GM12873 (cell line): ENCODE data around the gene PRKAG1.

Experiments used
- CTCF ChIP-seq: IDR thresholded peaks from 2 replicates; pipeline ENCODE4 v1.5.1; 2012; ENCODE audit warnings: low read depth, mild to moderate bottlenecking, moderate library complexity, low read length, control low read depth; ENCODE audit not compliant: insufficient read depth; ENCODE audit errors: missing control alignments

The PRKAG1 gene

DNA sequence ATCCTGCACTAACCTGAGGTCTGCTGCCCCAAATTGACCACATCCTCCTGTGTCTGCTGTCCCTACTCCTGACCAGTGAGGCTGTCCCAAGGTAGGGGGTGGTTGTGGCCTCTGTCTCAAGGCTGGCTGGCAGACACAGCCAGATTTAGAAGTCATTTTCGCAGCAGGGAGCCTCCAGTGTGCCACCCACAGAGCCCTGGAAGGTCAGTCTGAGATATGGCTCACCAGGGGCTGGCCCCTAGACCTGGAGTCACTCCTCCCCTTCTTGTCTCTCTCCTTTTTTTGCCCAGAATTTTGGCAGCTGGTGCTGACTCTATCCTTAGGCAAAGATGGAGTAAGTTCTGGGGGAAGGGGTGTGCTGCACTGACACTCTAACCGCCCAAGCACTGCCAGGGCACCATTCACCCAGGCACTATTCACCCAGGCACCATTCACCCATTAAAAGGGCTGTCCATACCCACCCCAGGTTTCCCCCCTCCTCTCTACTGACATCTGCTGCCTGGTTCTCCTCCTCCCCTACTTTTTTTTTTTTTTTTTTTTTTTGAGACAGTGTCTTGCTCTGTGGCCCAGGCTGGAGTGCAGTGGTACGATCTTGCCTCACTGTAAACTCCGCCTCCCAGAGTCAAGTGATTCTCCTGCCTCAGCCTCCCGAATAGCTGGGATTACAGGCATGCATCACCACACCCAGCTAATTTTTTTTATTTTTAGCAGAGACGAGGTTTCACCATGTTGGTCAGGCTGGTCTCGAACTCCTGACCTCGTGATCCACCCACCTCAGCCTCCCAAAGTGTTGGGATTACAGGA is 27.1 kb downstream of the PRKAG1 start:
- no peak for TF ChIP-seq CTCF

- no peak for TF ChIP-seq CTCF
Observed at GRCh38 chr12:48990552-48990951, 28.0 kb downstream of the PRKAG1 start.

DNA sequence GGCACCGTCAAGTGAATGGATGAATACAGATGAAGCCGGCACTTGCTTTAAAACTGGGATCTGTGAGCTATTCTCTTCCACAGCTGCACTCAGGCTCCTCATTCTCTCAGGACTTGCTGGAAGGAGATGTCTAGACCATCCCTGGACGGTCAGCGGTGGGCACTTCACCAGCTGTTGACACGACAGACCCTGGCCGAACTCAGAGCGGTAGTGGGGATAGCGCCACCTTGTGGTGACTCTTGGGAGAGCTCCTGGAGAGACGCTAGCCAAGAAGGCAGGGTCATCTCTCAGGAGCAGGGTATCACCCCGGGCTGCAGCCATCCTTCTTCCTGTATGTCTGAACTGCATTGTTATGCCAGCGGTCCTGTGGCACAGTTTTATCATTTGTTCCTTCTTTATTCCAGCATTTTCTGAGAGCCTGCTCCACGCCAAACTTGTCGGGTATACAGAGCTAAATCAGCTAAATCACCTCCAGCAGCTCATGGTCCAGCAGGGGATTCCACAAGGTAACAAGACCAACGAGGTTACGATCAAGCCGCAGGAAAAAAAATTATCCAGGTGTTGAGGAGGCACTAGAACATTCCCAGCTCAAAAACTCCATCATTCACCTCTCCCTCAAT is 30.4 kb downstream of the PRKAG1 start:
- peak; percentile 96 for TF ChIP-seq CTCF

DNA sequence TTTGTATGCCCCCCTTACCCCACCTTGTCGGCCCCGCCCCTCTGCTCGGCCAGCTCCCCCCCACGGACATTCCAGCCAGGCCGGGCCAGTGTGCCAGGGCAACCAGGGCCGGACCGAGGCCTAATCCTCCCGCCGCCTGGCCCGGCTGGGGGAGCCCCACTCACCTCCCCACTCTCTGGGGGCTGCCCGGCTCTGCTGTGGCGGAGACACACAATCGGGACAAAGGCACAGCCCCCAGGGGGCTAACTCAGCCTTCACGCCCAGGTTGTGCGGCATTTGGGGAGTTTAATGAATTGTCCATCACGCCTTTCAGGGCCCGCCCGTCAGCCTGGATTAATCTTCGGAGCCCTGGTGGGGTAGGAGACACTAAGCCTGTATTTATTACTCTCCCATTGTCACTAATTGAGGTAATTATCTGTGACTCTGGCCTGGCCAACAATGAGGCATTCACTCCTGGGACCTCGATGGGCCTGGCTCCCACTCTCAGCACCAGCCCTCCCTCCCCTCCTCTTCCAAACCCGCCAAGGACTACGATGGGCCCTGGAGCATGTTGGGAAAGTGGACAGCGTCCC is 31.8 kb downstream of the PRKAG1 start:
- no peak for TF ChIP-seq CTCF

GRCh38 chr12:48985901-48986300 is 32.7 kb downstream of the PRKAG1 start:
- TF ChIP-seq CTCF, result no peak

DNA sequence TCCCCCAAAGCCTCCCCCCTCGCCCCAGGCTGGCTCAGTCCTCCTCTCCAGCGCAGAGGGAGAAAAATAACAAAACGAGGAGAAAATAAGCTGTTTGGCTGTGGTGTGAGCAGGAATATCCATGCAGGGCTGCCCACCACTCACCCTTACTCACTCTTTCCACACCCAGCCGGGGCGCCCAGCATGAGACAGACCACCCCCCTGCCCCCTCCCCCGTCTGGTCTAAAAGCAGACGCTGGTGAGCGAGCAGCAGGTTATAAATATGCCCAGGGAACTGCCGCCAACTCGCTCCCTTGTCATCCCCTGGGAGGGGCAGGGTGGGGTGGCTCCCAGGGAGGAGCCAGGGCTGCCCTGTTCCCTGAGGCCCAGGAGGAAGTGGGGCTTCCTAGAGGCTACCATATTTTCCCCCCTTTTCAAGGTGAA is 33.1 kb downstream of the PRKAG1 start:
- TF ChIP-seq CTCF, result no peak

DNA sequence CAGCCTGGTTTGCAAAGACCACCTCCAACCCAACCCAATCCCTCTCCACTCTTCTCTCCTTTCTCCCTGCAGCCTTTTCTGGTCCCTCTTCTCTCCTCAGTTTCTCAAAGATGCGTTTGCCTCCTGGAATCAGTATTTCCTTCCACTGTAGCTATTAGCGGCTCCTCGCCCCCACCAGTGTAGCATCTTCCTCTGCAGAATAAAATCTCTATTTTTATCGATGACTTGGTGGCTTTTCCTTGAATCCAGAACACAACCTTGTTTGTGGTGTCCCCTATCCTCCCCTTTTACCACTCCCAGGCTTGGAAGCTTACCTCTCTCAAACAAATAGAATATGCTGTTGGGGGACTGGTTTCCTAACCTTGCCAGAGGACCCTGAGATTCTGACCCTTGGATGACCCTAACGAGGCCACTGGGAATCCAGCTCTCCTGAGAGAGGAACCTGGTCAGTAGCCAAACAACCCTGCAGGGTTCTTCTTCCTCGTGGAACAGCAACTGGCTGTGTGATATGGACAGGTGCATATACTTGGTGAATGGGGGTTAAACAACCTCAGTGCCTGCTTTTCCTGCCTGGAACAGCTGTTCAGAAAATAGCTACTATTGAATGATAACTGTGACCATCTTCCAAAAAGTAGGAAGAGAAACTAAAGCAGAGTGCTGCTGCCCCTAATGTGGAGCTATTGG is 36.0 kb downstream of the PRKAG1 start:
- no peak for TF ChIP-seq CTCF
